Glomerular visceral epithelial cell (primary cell): ENCODE measurements around the gene AGFG2.
"Not testable (repeated sequence)": the region's sequence is repeated elsewhere in the genome, so short reads cannot be mapped to it uniquely, and the experiment has no call there.

Experiments
- DNase-seq: peaks from one replicate; pipeline ENCODE4 v3.0.0-alpha.2; 2016; ENCODE audit errors: extremely low spot score

AGFG2 gene

GRCh38 chr7:100548446-100548845, 9.4 kb downstream of the AGFG2 start:
- DNase-seq = not testable (repeated sequence)

DNA sequence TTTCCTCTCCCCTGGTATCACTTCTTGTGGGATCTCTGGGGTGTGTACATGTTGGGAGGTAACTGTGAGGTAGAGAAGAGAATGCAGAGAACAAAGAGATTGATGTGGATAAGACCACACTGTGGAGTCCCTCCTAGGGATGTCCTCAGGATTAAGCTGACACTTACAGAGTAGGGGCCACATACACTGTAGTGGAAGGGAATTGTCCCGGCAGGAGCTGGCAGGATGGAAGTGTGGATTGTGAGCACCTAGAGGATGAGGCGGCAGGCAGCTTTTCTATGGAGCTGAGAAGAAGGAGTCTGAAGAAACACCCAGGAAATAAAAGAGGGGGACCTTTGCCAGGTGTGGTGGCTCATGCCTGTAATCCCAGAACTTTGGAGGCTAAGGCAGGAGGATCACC, 13.5 kb downstream of the AGFG2 start:
- DNase-seq = no peak

DNA sequence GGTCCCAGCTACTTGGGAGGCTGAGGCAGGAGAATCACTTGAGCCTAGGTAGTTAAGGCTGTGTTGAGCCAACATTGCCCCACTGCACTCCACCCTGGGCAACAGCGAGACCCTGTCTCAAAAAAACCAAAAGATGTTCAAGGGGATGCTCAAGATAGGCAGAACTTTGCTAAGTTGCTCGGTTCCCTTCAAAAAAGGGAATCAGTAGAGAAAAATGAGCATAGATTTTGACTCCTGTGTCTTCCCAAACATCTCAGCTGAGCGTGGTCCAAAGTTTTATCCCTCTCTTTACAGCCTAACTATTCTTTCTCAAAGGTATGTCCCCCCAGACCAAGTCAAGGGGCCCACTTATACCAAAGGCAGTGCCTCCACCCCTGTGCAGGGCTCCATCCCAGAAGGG, 14.0 kb downstream of the AGFG2 start:
- no peak for DNase-seq

GRCh38 chr7:100555701-100556100, 16.7 kb downstream of the AGFG2 start:
- no peak for DNase-seq

DNA sequence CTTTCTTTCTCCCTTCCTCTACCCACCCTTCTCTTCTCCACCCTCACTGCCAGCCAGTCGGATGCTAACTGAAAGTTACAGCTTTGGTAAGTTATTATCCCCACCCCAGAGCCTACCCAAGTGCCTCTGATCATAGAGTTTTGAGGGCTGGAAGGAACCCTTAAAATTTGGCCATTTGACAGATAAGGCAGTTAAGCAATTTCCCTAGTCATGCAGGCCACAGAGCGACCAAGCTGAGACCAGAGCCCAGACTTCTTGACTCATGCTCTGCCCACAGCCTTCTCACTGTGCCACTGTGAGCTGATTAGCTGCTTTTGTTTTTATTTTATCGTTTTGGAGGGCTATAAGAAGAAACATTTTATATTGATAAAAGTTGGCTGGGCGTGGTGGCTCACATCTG, 17.5 kb downstream of the AGFG2 start:
- no peak for DNase-seq

GRCh38 chr7:100559127-100559526, 20.1 kb downstream of the AGFG2 start:
- DNase-seq = no peak

DNA sequence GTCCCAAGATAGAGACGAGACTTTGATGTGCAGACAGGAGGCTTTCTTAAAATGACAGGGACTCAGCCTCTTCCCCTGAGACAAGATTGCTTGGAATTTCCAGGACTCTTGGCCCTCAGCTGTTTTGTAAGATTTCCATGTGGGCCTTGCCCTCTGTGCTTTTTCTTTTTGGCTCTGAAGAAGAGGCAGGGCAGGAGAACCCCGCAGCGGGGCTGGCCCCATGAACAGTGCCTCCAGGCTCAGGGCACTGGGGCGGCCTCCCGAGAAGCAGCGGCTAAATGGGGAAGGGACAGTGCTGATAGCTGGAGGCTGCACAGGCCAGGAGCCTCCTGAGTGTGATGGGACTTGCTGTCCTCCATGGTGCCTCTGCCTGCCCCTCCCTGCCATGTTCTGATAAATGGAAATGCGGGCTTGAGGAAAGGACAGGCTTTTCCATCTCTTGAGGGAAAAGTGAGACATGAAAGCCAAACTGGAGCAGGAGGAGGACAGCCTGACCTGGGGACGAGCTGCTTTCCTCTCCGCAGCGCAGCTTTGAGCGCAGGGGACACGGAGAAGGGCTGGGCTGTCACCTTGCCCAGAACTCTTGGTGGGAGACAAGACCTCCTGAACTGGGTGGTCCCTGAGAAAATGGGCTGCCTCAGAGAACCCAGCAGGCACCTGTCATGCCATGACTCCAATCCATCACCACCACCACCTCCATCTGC, 22.6 kb downstream of the AGFG2 start:
- no peak for DNase-seq

- no peak for DNase-seq
These were observed 23.4 kb downstream of the AGFG2 start for GRCh38 chr7:100562195-100563099.

DNA sequence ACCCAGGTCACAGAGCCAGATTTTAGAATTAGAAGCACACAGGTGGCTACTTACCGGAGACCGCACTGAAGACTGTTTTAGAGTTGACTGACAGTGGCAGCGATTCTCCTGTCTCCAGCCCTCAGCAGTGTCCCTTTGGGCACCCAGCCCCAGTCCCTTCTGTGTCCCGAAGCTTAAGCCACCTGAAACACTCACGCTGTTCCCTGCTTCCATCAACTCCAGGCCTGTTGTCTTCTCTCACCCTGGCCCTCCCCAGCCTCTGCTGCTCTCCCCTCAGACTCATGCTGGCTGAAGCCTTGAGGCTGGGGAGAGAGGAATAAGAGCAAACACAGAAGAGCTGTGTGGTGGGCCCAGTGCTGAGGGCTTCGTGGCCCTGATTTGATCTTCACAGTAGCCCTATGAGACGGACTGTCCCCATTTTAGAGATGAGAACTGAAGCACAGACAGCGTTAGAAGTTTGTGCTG, 24.1 kb downstream of the AGFG2 start:
- no peak for DNase-seq

- DNase-seq = peak; percentile 57
These were observed 24.9 kb downstream of the AGFG2 start for GRCh38 chr7:100563809-100564400.

- DNase-seq = not testable (repeated sequence)
These were observed 25.4 kb downstream of the AGFG2 start for GRCh38 chr7:100564405-100564804.

GRCh38 chr7:100565133-100565571, 26.1 kb downstream of the AGFG2 start:
- no peak for DNase-seq

DNA sequence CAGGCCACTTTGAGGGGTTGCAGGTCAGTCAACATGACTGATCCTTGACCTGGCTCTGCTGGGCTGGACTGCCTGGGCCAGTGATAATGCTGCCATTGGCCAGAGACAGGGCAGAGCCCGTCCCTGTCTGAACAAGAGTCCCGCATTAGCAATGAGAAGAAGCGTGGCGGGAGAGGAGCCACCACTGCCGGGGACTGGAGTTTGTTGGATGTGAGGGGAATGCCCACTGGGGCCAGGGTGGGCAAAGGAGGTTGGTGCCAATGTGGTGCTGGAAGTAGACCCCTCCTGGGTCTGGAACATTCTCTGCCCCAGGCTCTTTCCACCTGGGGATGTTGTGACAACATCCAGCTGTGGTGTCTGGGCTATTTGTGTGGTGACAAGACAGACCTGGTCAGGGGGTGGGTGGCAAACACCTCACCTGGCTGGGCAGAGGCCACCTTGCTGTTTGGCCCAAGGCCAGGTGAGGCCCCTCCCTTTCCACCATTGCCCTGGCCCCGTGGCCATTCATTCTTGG, 27.1 kb downstream of the AGFG2 start:
- no peak for DNase-seq

DNA sequence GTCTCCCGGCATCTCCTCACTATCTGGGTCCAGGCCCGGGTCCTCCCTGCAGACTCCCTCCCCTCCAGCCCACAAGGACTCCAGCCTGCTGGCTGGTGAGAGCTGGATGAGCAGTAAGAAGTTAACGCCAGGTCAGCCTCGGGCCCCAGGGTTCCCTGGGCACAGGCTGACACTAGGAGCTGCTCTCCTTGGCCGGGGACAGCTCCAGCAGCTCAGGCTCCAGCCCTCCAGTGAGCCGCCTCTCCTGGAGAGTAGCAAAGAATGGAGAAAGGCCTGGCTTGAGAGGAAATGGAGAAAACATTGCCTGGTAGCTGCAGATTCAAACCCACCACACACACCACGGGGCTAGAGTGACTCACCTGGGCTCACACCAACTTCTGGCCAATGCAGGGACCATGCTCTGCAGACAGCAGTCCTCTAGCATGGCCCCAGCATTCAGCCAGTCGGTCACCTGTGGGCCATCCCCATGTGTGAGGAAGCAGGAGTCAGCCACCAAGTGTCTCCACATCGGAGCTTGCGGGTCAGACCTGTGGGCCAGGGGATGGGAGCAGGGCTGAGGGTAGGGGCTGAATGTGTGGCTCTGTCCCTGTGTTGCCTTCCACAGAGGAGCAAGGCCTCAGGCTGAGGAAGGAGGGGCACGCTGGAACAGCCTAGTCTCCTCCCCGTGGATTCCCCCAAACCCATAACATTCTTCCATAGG, 28.2 kb downstream of the AGFG2 start:
- DNase-seq = no peak

DNA sequence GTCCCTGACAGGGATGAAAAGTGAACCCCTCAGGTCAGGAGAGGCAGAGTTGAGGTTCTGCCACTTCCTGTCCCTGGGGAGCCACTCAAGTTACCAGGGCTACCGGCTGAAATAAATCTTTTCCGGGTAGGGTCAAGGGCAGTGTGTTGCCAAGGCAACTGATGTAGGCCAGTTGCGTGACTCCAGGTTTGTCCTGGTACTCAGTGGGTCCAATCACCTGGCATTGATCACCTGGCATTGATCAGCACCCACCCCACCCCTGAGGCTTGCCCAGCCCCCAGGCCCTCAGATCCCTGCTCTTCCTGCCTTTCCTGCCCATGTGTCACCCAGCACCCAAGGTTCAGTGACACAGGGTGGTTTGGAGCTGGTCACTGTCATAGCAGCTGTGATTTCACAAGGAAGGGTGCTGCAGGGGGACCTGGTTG, 28.8 kb downstream of the AGFG2 start:
- no peak for DNase-seq

DNA sequence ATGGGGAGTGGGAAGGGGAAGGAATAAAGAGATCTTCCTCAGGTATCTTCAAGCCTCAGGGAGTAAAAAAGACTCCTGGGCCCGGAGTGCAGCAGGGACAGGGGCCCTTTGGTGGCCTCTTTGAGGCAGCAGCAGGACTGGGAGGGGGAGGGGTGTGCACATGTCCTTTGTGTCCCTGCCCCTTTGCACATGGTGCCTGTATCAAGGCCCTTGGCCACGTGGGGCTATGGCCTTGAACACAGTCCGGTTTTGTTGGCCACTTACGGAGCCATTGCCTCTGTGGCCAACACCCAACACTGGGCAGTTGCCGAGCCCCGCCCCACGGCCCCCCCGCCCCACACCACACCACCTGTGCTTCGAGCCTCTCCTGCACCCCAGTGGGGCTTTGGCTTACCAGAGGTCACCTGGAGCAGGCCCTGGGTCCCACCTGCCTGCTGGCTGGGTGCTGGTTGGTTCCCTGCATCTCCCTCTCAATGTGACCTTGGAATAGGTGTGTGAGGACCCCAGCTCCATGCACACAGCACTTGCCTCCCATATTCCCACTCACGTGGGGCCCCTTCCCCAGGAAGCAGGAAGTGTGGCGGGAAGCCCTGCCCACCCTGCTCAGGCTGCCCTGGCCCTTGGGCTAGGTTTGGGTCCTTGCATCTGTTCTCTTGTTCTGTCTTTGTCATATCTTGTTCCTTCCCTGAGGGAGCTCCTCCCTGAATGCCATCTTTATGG, 29.3 kb downstream of the AGFG2 start:
- no peak for DNase-seq

DNA sequence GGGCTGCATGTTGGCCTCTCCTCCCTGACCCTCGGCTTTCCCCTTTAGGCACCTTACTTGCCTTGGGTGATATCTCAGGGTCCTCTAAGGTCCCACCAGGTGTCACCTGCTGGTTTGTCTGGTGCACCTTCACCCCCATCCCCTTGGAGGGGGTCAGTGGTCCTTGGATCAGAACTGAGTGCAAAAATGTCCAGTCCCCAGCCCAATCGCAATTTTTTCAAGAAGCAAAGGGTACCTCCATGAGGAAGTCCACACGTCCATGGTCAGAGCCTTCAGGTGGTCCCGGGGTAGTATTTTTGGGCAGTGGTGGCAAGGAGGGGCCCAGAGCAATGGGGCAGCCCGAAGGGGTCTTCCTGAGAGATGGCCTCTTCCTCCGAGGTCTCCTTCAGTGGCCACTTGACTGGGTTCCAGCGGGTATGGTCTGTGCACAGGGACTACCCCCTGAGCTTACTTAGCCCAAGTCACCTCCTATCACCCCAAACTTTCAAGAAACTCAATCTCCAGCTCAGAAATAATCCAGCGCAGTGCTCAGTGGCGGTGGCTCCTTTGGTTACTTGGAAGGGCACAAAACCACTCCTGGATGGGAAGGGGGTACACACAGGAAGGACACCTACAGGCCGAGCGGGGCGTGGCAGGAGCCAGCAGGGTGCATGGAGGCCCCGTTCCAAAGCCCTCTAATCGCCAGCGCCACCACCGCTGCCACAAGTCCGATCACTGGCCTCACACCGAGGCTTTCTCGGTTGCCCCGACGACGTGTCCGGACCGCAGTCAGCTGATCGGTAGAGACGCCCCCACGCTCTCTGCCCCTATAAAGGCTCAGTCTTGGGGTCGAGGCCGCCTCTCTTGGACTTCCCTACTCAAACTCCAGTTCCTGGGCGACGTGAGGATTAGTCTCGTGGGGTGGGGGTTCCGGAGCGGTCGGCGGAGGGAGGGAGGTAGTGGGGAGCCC, 30.2 kb downstream of the AGFG2 start:
- DNase-seq = no peak

DNA sequence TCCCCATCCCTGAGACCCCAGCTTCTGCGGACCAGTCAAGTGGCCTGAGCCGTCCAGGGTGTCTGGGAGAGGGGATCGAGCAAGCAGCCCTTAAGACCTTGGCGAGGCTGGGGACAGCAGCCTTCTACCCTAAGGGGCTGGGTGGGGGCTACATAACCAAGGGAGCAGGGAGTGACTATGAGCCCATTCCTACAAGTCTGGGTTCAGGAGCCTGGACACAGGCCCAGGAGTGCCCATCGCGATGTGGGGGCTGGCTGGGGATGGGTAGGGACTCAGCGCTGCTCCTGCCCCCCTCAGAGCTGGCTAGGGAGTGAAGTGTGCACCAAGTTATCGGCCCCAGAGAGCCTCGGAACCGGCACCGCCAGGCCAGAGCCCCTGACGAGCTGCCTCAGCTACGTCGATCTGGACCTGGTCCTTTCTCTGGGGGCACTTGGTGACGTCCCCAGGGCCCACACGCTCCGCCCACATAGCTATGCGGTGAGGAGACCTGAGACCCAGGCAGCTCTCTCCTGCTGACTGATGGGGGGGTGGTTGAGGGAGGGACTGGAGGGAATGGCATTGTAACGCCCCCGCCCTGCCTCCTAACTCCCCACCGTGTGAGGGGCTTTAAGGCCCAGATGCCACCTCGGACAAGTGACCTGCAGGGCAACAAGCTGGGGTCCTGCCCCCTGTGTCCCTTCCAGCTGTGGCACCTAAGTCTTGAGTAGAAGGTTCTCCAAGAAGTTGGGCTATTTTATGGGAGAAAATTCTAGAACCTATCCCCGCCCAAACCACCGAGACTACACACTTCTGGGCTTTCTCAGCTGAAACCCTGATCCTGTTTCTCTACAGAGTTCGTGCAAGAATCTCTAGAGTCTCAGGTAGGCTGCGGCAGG, 32.2 kb downstream of the AGFG2 start:
- no peak for DNase-seq

DNA sequence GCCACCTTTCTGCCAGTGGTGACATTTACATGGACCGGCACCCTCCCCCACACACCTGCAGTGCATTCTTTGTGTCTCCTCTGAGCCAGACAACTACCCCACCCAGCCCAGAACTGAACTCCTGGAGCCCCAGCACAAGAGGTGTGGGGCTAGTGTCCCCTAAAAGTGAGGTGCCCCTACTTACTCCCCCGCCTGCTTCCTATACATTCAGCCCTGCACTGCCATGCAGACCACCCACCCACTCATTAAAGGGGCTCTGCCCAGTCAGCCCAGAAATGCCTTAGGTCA, 32.8 kb downstream of the AGFG2 start:
- no peak for DNase-seq
